Activated naive CD4-positive, alpha-beta T cell (primary cell): Measurements from ENCODE around the gene LRRC73.
"Not testable (repeated sequence)": the region's sequence is repeated elsewhere in the genome, so short reads cannot be mapped to it uniquely, and the experiment has no call there.

Experiments
- DNase-seq, 4 experiments: peaks; one replicate each; lab custom pipeline; 2025; lab: John Stamatoyannopoulos, UW

Gene LRRC73

GRCh38 chr6:43491750-43492661 lies 18.1 kb downstream of the LRRC73 start:
- no peak for DNase-seq

DNA sequence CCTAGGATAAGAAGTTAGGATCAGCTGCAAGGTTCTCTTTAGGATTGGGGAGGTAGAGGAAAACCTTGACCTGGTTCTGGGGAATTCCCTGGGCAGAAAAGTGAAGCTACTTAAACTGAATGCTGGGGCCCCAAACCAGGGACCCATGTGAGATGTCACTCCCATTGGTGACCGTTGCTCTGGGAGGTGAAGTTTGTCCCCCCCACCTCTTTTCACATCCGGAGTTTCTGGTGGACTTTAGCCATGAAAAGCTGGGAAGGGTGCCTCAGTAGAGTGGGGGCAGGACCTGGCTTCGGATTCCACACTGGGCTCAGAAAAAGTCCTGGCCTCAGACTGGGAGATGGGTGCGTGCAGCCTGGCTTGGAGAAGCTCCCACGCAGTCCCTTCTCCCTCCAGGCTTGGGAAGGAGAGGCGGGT lies 19.6 kb downstream of the LRRC73 start:
- no peak for DNase-seq

GRCh38 chr6:43489277-43490072 lies 20.7 kb downstream of the LRRC73 start:
- no peak for DNase-seq

DNA sequence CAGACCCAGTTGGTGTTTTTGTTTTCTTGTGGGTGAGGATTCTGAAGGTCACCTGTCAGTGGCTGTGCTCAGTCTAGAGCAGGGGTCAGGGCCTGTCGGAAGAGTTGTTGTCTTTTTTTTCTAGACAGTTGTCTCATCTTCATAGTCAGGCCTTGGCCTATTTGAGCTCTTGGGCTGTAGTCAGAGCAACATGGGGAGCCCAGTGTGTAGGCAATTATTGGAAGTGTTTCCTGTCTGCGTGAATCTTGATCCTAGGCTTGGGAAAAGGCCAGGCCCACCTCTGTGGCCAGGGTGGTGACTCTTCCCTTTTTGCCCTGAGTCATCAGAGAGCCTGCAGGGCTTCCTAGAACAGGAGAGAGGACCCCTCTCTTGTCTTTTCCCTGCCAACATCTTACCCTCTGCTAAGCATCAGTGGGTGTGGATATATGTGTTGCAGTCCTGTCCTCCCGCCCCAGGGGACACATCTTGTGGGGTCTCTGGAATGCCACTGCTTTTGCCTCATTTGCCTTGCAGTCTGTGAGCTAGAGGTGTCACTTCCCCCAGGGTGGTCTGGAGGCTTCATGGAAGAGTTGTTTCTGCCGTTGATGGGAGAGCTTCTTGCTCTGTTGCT lies 21.4 kb downstream of the LRRC73 start:
- no peak for DNase-seq

GRCh38 chr6:43481591-43482236 lies 28.4 kb downstream of the LRRC73 start:
- DNase-seq = no peak

GRCh38 chr6:43481075-43481474 lies 29.1 kb downstream of the LRRC73 start:
- DNase-seq = no peak

DNA sequence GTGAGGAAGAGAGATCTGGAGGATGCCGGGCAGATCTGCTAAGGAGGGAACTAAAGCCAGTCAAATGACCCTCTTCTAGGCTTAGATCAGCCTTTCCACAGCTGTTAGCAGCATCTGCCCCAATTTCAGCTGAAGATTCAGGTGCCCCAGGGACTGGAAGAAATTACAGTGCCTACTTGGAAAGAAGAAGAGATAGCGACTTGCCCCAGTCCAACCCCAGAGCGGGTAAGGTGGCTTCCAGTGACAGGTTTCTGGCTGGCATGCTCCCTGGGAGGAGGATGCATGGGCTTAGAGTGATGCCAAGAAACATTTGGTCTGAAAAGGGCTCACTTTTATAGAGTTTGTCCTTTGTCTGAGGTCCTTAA lies 32.2 kb downstream of the LRRC73 start:
- no peak for DNase-seq

DNA sequence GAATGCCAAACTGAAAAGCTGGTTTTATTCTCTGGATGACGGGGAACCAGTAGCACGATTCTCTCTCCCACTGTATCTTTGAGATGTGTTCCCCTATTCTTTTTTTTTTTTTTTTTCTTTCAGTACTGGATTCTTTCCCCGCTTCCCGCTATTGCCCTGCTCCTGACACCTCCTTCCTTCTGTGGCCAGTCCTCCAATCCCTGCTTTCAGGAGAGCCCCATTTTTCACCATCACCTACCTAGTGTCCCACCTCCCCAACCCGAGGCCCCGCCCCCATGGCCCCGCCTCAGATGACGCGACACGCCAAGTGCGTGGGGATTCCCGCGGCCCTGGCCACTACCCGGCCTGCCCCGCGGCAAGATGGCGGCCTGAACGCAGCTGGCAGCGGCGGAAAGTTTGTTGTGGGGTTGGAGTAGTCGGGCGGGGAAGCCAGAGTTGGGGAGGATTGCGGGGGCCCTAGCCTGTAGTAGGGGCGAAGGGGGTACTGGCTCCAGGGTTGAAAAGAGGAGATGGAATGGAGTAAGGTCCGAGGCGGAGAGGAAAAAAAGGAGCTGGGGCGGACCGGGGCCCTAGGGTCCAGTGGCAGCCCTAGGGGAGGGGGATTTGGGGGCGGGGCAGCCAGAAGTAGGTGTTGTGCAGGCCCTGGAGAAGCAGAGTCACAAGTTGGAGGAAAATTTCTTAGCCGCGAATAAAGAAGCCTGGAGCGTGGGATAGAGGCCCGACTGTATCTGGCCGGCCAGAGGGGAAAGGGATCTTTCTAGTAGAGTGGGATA lies 32.7 kb downstream of the LRRC73 start, which contains the start of gene TJAP1:
TSS of gene TJAP1 (plus strand) at position 336 of the 773 bp plus-strand sequence. CDS start 21,432 bp downstream, outside the sequence.
- DNase-seq = peak; percentile 89 to 98 (median 95)

GRCh38 chr6:43476746-43477145 lies 33.4 kb downstream of the LRRC73 start:
- DNase-seq = no peak

GRCh38 chr6:43475516-43475915 lies 34.6 kb downstream of the LRRC73 start:
- DNase-seq = no peak

DNA sequence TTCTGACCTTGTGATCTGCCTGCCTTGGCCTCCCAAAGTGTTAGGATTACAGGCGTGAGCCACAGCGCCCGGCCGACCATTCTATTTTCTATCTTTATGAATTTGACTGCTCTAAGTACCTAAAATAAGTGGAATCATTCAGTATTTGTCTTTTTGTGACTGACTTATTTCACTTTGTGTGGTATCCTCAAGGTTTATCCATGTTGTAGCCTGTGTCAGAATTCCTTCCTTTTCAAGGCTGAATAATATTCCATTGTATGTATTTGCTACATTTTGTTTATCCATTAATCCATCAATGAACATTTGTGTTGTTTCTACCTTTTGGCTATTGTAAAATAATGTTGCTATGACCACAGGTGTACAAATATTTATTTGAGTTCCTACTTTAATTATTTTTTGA lies 37.6 kb downstream of the LRRC73 start:
- no peak for DNase-seq

GRCh38 chr6:43471399-43471798 lies 38.7 kb downstream of the LRRC73 start:
- DNase-seq = no peak

DNA sequence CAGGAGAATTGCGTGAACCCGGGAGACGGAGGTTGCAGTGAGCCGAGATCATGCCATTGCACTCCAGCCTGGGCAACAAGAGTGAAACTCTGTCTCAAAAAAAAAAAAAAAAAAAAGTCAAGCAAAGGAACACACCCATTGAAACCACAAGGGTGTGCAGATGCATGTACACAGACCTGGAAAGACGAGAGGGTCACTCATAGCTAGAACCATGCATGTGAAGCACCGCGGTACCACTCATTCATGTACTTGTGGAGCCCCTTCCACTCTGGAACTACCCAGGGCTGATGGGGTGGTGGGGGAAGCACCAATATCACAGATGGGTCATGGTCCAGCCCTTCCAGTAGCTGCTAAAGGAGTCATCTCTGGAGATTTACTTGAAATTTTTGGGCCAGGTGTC lies 40.2 kb downstream of the LRRC73 start:
- no peak for DNase-seq

GRCh38 chr6:43468748-43469681 lies 41.1 kb downstream of the LRRC73 start:
- DNase-seq = no peak

- DNase-seq = no peak
These were observed 41.9 kb downstream of the LRRC73 start for GRCh38 chr6:43468240-43468639.

DNA sequence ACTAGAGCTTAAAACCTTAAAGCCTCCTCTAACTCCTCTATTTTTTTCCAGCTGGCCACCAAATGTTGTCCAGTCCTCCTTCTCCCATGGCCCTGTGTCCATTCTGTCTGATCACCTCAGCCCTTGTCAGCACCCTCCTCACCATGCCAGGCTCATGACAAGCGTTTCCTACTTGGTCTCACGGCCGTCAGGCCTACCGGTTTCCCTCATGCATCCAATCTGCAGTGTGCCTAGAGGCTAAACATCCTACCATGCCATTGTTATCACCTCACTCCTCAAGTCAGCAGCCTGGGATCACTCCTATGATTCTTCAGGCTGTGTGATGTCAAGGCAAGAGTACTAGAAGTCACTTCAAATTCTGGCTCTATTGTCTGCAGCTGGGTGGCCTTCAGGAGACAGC lies 42.4 kb downstream of the LRRC73 start:
- DNase-seq = no peak

DNA sequence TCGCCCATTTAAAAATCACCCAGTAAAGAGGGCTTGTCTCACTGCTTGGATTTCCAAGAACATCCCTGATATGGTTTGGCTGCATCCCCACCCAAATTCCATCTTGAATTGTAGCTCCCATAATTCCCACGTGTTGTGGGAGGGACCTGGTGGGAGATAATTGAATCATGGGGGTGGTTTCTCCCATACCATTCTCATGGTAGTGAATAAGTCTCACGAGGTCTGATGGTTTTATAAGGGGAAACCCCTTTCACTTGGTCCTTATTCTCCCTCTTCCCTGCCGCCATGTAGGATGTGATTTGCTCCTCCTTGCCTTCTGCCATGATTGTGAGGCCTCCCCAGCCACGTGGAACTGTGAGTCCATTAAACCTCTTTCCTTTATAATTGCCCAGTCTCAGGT lies 42.9 kb downstream of the LRRC73 start:
- not testable (repeated sequence) for DNase-seq

- no peak for DNase-seq
These were observed 44.2 kb downstream of the LRRC73 start for GRCh38 chr6:43465948-43466347.

GRCh38 chr6:43464337-43464736 lies 45.8 kb downstream of the LRRC73 start:
- DNase-seq = no peak

DNA sequence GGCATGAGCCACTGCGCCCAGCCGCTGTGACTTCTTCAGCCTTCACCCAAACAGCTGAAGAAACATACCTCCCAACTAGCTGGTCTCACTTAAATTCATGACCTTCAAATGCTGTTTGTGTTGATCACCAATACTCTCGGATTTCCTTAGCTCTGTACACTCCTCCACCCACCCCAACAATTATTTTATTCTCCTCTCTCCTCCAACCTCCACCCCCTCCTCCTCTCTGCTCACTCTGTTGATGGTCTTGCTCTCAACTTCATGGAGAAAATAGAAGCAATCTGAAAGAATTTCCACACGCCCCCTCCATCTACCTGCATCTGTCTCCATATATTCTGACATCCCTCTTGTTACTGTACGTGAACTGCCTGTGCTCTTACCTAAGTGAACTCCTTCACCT lies 48.2 kb downstream of the LRRC73 start:
- no peak for DNase-seq
